Stromal cell of bone marrow (primary cell): ENCODE measurements around the gene NAA30.

Experiments used
- DNase-seq: peaks from one replicate; pipeline ENCODE4 v3.0.0-alpha.2; 2012; ENCODE audit warnings: low read depth

NAA30 gene

GRCh38 chr14:57392830-57393229 lies 2.4 kb downstream of the NAA30 start:
- no peak for DNase-seq

GRCh38 chr14:57400556-57401494 lies 10.4 kb downstream of the NAA30 start:
- DNase-seq, result no peak

GRCh38 chr14:57401501-57401900 lies 11.1 kb downstream of the NAA30 start:
- DNase-seq, result no peak

- no peak for DNase-seq
These were observed 11.9 kb downstream of the NAA30 start for GRCh38 chr14:57402173-57402852.

- no peak for DNase-seq
These were observed 13.1 kb downstream of the NAA30 start for GRCh38 chr14:57403521-57403864.

- DNase-seq, result no peak
These were observed 15.2 kb downstream of the NAA30 start for GRCh38 chr14:57405562-57405961.

- no peak for DNase-seq
These were observed 17.7 kb downstream of the NAA30 start for GRCh38 chr14:57408037-57408436.

- DNase-seq, result no peak
These were observed 18.2 kb downstream of the NAA30 start for GRCh38 chr14:57408634-57409033.

GRCh38 chr14:57412341-57412740 lies 22.0 kb downstream of the NAA30 start:
- DNase-seq, result no peak

GRCh38 chr14:57413849-57414248 lies 23.5 kb downstream of the NAA30 start:
- DNase-seq, result no peak

GRCh38 chr14:57417228-57417627 lies 26.8 kb downstream of the NAA30 start:
- no peak for DNase-seq

GRCh38 chr14:57418999-57419398 lies 28.6 kb downstream of the NAA30 start:
- no peak for DNase-seq

GRCh38 chr14:57420033-57420432 lies 29.6 kb downstream of the NAA30 start:
- DNase-seq, result no peak

- DNase-seq, result no peak
These were observed 30.6 kb downstream of the NAA30 start for GRCh38 chr14:57420986-57421385.

GRCh38 chr14:57435923-57436322 lies 45.5 kb downstream of the NAA30 start:
- DNase-seq, result no peak

GRCh38 chr14:57461777-57462320 lies 71.5 kb downstream of the NAA30 start:
- DNase-seq, result no peak

- no peak for DNase-seq
These were observed 72.2 kb downstream of the NAA30 start for GRCh38 chr14:57462551-57462950.

GRCh38 chr14:57464008-57464730 lies 73.8 kb downstream of the NAA30 start:
- DNase-seq, result no peak
